NCI-H2029 treated with DMSO at 0.1 percent for 48 hours (cell line): ENCODE results near the gene GFRA1.

Experiments
- DNase-seq: peaks from one replicate; lab custom pipeline; 2025; lab: John Stamatoyannopoulos, UW

GFRA1 gene

GRCh38 chr10:116125180-116125579, 147.8 kb downstream of the GFRA1 start:
- DNase-seq, result no peak

DNA sequence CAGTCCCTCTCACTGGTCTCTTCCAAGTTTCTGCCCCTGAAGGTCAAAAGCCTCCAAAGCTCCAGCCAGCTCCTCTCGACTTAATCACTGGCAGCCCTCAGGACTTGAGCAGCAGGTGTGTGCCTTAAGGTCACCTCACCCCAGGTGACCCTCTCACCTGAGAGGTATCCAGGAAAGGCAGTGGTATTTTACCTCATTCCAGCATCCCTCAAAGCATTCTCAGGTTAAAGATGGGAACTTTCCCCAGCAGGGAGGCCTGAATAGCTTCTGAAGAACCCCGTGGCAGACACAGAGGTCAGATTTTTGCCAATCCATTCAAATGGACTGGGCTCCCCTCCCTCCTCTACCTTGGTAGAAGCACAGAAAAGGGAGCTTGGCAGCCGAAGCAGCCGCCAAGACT, 148.2 kb downstream of the GFRA1 start:
- no peak for DNase-seq

DNA sequence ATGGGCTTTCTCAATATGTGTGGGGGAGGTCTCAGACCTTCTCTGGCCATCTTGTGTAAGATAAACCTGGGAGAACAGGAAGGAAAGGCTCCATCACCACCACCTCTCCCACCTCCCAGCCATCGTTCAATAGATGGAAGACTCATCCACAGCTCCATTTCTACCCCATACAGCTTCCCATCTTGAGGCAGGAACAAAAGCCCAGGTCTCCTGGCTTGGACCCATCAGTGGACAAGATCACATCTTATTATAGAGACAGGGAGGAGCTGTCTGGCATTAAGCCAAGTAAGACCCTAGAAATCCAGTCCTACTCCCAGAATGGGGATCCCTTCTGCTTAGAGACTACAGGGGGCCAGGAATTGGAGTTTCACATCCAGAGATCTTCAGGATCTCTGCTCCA, 150.3 kb downstream of the GFRA1 start:
- no peak for DNase-seq

DNA sequence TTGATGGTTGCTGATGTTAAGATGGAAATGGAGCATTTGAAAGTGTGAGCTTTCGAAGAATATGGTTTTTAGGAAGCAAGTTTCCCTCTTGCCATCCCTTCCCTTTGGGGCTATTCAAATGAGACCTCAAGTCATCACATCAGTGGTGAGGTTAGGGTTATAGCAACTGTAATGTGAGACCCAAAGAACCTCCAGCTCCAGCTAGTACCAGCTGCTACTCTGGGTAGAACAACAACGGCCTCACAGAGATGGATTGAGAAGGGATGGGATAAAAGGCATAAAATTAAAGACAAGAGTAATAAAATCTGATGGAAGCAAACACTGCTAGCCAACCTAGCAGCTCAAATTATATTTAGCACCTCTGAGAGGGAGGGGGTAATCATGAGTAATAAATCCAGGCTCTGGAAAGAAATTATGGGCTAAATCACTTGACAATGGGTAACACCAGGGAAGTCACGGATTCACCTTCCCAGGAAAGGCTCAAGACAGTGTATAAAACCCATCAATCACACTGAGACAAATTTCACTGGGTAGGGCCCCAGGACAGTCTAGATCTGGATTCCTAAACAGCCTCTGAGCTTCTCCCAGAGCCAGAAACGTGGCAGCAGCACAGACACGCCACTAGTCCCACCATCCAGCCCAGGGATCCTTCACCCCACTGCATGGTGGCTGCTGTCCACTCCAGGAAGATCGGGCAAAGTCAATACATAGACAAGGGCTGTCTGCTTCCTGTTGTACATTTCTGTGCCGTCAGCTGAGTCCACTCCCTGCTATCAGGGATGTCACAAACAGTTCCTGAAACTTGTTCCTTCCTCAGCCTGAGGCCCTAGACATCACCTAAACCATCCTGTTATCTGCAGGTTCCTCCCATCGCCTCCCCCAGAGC, 151.1 kb downstream of the GFRA1 start:
- no peak for DNase-seq

GRCh38 chr10:116120688-116121455, 152.1 kb downstream of the GFRA1 start:
- no peak for DNase-seq

- DNase-seq, result no peak
These were observed 154.2 kb downstream of the GFRA1 start for GRCh38 chr10:116118847-116119246.

GRCh38 chr10:116115797-116116196, 157.2 kb downstream of the GFRA1 start:
- DNase-seq, result no peak

- no peak for DNase-seq
These were observed 157.9 kb downstream of the GFRA1 start for GRCh38 chr10:116115036-116115641.

DNA sequence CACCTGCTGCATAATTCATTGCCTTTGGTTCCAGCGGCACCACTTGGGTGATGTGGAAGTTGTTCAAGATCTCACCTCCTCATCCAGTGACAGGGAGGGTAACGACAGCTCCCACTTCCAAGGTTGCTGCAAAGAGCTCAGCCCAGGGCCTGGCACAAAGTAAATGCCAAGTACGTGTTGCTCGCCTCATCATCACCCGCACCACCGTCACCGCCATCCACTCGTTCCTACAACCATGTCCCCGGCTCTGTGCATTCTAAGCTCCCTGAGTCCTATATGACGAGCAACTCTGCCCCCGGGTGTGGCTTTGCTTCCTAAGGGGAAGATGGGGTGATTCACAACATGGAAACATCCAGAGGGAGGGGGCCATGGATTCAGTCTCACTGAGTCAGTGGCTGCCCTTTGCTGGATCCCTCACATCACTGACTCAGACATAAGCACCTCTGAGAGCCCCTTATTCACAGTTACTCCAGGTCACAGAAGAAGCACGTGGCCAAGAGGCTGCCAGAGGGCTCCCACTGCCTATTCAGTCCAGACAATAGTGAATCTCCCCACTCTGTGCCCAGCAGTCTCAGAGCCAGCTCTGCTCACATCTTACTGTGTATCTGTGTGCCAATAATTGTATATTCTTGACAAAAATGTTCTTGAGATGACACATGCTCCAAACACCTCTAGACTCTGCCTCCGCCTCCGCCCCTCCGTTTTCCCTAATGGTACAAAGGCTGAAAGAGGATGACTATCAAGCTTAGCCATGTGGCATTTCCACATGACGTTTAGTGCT, 159.1 kb downstream of the GFRA1 start:
- no peak for DNase-seq

DNA sequence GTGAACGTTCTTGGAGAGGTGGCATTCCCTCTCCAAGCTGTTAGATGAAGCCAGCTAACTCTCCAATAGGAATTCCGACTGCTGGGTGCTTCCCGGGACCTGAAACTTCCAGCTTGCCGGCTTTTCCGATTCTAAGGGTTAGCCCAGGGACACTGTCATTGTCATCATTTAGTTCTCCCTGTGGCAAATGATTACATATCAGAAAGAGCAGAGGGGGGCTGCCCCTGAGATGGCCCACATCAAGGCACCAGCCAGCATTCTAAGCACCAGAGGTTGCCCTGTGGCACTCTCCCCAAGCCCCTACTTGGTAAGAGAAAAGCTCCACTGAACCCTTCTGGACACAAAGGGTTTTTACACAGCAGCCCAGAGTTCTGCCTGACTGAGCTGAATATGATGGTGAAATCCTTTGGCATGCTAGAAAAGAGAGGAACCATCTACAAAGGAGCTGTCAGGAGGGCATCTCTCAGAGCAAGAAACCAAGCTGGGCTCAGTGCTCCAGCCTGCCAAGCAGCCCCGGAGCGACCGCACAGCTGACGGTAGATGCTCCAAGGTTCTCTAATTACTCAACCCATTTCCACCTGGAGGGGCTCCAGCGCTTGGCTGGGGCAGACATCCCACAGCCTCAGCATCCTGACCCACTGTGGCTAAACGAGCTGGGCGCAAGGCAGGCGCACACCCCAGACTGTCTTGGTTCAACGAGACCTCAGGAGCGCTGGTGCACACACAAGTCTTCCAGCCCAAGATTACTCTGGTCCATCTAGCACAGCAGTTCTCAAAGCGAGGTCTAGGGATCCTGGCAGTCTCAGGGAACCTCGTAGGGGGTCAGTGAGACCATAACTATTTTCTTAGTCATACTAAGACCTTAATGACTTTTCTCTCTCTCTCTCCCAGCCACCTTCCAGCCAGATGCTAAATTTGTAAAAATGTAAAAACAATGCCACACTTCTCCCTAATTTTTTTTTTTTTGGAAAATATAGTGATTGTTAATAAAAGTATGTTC, 160.5 kb downstream of the GFRA1 start:
- DNase-seq, result no peak

- DNase-seq, result no peak
These were observed 161.4 kb downstream of the GFRA1 start for GRCh38 chr10:116111483-116112095.

DNA sequence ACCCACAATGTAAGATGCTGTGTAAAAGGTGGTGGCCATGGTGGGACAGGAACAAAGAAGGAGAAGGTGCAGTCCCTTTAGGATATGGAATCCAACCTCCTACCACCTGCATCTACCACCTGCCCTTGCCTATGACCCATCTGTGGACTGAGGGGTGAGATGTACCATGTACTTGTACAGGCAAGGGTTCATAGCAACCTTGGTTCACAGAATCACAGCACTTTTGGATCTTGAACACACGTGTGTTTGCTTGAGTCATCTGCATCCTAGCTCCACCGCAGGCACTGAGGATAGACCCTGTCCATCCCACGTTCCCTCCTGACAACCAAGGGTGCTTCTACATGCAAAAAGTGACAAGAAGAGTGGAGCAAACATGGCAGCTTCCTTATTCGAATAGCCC, 162.3 kb downstream of the GFRA1 start:
- no peak for DNase-seq

- no peak for DNase-seq
These were observed 163.1 kb downstream of the GFRA1 start for GRCh38 chr10:116109881-116110280.

DNA sequence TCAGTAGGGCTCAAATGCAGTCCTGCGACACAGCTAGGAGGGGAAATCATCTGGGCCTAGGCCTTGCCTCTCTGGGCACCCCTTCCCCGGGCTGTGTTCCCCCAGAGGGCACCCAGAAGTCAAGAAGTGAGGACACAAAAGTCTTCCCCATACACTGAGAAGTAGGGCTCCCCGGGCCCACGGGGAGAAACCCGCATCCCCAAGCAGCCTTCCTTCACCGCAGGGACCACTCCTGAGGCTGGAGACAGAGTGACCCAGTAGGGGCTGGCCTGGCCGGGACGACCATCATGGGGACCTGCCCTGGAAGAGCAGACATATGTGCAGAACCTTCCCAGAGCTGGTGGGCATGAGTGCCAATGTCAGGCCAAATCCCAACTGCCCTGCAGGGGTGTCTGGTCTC, 163.5 kb downstream of the GFRA1 start:
- no peak for DNase-seq

DNA sequence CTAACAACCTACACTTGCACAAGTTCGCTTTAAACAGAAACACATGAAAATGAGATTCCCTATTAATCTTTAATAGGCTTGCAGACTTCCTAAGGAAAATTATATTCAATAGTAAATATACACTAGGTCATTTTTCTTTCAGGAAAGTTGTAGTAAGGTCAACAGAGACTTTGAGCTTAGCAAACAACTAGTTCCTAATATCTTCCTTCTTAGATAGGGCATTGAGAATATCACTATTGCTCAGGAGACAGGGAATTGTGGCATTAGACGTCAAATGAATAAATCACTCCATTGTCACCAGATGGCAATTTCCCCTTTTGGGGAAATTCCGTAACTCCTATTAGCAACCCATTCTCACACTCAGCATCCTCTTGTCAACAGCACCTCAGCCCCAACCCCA, 164.9 kb downstream of the GFRA1 start:
- DNase-seq, result no peak

GRCh38 chr10:116106611-116107010, 166.4 kb downstream of the GFRA1 start:
- DNase-seq, result no peak

DNA sequence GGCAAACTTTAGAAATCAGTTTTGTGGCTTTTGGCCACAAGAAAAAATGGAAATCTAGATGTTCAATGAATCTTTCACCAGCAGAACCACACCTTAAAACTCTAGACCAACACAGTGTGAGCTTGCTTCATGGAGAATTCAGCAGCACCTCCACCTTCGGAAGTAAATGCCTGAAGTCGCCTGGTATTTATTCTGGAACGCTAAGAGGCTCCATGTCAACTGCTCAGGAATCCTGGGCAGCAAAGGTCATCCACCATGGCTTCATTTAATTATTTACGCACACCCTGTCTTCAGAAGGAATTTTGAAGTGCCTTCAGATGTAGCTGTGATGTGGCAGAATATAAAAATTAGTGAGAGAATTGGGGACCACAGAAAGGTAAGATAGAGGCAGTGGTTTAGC, 167.7 kb downstream of the GFRA1 start:
- no peak for DNase-seq

GRCh38 chr10:116104210-116104932, 168.6 kb downstream of the GFRA1 start:
- no peak for DNase-seq

GRCh38 chr10:116103668-116104067, 169.3 kb downstream of the GFRA1 start:
- DNase-seq, result no peak
